OCI-LY7 (cell line): ENCODE measurements around the gene SYK.

Experiments
- EZH2phosphoT487 ChIP-seq: fragments of 200-600 bp; sonication (generic); IDR thresholded peaks from 2 replicates; pipeline ENCODE4 v1.6.1; 2018; ENCODE audit warnings: low read depth, borderline replicate concordance, mild to moderate bottlenecking, mixed run types, antibody characterized with exemption, low read length, moderate library complexity, mixed read lengths
- TF ChIP-seq, protein P1 (sequence below): fragments of 200-600 bp; sonication (generic); conservative IDR thresholded peaks from 2 replicates; pipeline ENCODE4 v1.5.1; 2014; ENCODE audit warnings: mild to moderate bottlenecking, antibody characterized with exemption, low read length, moderate library complexity, mixed read lengths

DNA sequence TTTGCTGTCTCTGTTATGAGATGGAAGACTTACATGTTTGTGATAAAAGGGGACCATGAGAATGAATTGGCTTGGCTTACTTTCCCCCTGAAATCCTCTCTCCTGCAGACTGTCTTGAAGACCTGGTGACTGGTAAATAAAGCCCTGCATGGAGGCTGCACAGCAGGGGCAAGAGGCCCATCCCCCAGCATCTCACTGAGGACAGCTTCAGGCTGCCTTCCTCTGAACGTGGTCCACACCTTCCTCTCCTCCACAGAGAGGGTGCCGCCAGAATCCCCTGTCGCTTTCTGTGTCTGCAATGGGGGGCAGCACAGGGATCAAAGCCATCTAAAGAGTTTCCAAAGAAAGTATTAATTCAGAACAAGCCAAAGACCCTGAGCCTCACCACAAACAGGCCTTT, 94.6 kb downstream of the SYK start:
- TF ChIP-seq, protein P1, sequence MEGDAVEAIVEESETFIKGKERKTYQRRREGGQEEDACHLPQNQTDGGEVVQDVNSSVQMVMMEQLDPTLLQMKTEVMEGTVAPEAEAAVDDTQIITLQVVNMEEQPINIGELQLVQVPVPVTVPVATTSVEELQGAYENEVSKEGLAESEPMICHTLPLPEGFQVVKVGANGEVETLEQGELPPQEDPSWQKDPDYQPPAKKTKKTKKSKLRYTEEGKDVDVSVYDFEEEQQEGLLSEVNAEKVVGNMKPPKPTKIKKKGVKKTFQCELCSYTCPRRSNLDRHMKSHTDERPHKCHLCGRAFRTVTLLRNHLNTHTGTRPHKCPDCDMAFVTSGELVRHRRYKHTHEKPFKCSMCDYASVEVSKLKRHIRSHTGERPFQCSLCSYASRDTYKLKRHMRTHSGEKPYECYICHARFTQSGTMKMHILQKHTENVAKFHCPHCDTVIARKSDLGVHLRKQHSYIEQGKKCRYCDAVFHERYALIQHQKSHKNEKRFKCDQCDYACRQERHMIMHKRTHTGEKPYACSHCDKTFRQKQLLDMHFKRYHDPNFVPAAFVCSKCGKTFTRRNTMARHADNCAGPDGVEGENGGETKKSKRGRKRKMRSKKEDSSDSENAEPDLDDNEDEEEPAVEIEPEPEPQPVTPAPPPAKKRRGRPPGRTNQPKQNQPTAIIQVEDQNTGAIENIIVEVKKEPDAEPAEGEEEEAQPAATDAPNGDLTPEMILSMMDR: no peak
- TF ChIP-seq EZH2phosphoT487: no peak
